GM12872 (cell line): ENCODE results near the gene ABCC3.

Experiments
- TF ChIP-seq, protein P1 (sequence below): IDR thresholded peaks from 3 replicates; pipeline ENCODE4 v1.5.1; 2011; ENCODE audit warnings: low read depth, mild to moderate bottlenecking, low read length, moderate library complexity; ENCODE audit not compliant: insufficient read depth

ABCC3 gene

DNA sequence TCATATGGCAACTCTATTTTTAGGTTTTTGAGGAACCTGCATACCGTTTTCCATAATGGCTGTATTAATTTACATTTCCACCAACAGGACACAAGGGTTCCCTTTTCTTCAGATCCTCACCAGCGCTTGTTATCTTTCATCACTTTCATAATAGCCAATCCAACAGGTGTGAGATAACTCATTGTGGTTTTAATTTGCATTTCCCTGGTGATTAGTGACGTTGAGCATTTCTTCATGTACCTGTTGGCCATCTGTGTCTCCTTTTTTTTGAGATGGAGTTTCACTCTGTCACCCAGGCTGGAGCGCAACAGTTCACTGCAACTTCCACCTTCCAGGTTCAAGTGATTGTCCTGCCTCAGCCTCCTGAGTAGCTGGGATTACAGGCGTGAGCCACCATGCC, 36.2 kb upstream of the ABCC3 start:
- TF ChIP-seq, protein P1, sequence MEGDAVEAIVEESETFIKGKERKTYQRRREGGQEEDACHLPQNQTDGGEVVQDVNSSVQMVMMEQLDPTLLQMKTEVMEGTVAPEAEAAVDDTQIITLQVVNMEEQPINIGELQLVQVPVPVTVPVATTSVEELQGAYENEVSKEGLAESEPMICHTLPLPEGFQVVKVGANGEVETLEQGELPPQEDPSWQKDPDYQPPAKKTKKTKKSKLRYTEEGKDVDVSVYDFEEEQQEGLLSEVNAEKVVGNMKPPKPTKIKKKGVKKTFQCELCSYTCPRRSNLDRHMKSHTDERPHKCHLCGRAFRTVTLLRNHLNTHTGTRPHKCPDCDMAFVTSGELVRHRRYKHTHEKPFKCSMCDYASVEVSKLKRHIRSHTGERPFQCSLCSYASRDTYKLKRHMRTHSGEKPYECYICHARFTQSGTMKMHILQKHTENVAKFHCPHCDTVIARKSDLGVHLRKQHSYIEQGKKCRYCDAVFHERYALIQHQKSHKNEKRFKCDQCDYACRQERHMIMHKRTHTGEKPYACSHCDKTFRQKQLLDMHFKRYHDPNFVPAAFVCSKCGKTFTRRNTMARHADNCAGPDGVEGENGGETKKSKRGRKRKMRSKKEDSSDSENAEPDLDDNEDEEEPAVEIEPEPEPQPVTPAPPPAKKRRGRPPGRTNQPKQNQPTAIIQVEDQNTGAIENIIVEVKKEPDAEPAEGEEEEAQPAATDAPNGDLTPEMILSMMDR: no peak

DNA sequence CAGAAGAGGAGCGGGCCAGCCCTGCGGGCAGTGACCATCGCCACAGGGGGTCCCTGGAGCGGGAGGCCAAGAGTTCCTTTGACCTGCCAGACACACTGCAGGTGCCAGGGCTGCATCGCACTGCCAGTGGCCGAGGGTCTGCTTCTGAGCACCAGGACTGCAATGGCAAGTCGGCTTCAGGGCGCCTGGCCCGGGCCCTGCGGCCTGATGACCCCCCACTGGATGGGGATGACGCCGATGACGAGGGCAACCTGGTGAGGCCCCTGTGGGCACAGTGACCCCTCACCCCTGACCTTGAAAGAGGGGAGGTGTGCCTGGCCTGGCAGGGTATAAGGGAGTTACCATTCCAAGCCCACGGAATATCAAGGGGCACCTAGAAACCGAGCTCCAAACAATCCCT, 35.1 kb upstream of the ABCC3 start:
- TF ChIP-seq, protein P1: no peak

DNA sequence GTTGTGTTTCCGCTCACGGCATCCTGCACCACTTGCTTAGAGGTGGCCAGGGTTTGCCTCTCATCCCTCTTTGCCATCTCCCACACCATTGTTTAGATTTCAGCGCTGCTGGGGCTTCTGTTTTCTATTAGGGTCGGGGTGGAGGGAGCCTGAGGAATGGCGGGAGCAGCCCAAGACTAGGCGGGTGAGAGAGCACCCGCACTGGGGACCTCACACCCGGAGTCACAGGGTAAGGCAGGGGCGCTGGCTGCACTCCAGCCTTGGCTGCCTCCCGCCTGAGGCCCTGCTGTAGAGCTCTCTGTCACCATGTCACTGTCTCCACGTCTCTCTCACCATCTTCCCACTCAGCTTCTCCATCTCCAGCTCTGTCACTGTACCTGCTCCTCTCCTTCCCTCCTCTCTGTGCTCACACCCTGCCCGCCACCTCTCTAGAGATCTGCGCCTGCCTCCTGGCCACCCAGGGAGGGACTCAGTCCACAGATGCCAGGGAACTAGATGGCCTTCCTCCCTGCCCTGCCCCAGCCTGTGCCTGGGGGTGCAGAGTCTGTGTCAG, 32.8 kb upstream of the ABCC3 start:
- TF ChIP-seq, protein P1: no peak

DNA sequence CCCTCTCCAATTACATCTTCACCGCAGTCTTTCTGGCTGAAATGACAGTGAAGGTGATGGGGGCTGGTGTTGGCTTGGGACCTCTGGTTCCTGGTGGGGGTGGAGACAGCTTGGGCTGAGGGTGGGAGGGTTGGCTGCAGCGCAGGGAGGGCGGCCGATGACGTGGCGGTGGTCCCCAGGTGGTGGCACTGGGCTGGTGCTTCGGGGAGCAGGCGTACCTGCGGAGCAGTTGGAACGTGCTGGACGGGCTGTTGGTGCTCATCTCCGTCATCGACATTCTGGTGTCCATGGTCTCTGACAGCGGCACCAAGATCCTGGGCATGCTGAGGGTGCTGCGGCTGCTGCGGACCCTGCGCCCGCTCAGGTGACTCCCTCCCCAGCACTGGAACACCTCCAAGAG, 31.8 kb upstream of the ABCC3 start:
- TF ChIP-seq, protein P1: no peak

DNA sequence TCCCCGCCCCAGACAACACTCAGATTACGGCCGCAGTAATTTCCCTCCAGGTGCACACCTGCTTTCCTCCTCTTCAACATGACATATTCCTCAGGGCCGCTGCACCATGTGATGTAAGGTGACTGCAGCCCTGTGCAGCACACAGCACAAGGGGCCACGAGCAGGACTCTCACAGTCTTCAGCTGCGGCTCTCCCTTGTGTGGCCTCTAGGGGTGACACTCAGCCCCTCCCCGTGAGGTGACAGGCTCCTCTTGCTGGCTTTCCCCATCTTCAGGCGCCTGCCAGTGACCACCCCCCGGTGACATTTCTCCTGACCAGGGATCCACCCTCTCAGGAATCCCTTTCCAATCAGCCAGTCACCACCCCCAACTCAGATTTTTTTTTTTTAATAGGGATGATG, 31.3 kb upstream of the ABCC3 start:
- TF ChIP-seq, protein P1: peak; percentile 54

DNA sequence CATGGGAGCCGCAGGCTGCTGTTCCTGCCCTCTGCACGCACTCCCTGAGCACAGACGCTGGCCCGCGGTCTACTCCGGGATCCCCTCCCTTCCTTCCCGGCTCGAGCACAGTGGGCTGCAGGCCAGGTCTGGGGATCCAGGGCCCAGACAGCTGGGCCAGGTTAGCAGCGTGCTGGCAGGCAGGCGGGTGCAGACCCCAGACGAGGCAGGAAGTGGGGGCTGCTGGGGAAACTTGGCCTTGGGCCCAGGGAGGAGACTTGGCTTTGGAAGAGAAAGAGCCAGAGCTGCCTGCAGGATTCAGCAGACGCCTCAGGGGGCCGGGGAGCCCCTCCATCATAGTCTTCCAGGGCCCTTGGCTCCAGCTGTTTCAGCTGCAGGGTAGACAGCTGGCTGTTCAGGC, 30.2 kb upstream of the ABCC3 start:
- TF ChIP-seq, protein P1: no peak

DNA sequence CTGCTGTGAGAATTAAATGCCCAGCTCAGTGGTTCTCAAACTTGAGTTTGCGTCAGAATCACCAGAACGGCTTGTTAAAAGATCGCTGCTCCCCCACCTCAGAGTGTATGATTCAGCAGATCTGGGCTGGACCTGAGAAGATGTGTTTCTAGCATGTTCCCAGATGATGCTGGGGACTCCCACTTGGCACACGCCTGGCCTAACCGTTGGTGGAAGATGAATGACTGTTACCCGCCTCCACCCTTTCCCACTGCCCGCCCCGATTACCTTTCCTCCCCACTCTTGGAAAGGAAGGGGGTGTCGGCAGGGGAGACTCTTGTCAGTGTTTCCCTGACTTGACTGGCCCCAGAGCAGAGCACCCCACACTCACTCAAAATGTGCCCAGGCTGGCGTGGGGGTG, 29.3 kb upstream of the ABCC3 start:
- TF ChIP-seq, protein P1: no peak

DNA sequence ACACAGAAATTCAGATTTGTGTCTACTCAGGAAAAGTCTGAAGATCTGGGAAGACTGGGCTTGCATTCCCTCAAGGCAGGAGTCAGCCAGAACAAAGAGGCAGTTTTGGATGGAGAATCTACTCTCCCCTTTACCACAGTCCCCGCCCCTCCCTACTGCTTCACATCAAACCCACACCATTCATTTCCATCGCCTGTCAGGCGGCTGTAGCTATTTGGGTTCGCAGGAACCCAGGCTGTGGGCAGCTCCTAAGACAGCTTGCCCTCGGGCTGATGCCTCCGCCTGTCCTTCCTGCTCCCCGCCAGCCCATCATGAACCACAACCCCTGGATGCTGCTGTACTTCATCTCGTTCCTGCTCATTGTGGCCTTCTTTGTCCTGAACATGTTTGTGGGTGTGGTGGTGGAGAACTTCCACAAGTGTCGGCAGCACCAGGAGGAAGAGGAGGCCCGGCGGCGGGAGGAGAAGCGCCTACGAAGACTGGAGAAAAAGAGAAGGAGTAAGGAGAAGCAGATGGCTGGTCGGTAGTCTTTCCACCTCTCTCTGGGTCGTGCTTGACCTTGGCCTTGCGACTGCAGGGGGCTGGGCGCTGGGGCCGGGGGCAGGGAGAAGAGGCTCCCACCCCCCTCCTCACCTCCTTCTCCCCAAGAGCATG, 27.0 kb upstream of the ABCC3 start:
- TF ChIP-seq, protein P1: no peak
